Endothelial cell of umbilical vein (primary cell): ENCODE data around the gene C1QTNF9B. TPM values are rescaled to one million over a fixed set of nuclear protein-coding genes. Genes with fewer than 3 reads are reported as not detected.
"Not testable (repeated sequence)": the region's sequence is repeated elsewhere in the genome, so short reads cannot be mapped to it uniquely, and the experiment has no call there.

Experiments used
- BruUV-seq: library from RNA; stranded (reverse); fragments of 400-500 nt; replicated peaks from 2 replicates; lab custom pipeline; 2021; lab: Mats Ljungman, UMichigan
- CTCF ChIA-PET: fragments of 300-600, 350-600 bp; sonication (Branson Sonifier 250); formaldehyde crosslinking; loops from one replicate; lab custom pipeline; 2021; ENCODE audit warnings: antibody characterized with exemption, inconsistent platforms; lab: Charles Lee
- POLR2A ChIA-PET: fragments of 300-600, 350-600 bp; sonication (Branson Sonifier 250); formaldehyde crosslinking; loops from one replicate; lab custom pipeline; 2021; ENCODE audit warnings: antibody characterized with exemption, inconsistent platforms; lab: Charles Lee
- DNase-seq: peaks from one replicate; pipeline ENCODE4 v3.0.0-alpha.2; 2011; ENCODE audit warnings: low read depth, low spot score
- FAIRE-seq: peaks from 2 replicates; lab custom pipeline; 2011; peaks lifted over from hg19 to GRCh38; lab: Jason Lieb, UNC
- H2AFZ ChIP-seq: 2 replicates; pipeline ENCODE4 v1.6.0; 2012; ENCODE audit warnings: low read depth, low read length, control low read depth, inconsistent platforms
- H3K27ac ChIP-seq: 2 replicates; pipeline ENCODE4 v1.5.1; 2011; ENCODE audit warnings: low read depth, mild to moderate bottlenecking, control low read depth, low read length, moderate library complexity; ENCODE audit not compliant: insufficient read depth
- H3K27me3 ChIP-seq, 2 experiments: 2 replicates each; pipeline versions ENCODE4 v1.6.0 to v1.6.1; 2011; ENCODE audit warnings: low read length in 2 of 2, mixed read lengths in 1 of 2; ENCODE audit not compliant: control insufficient read depth in 2 of 2, insufficient read depth in 2 of 2
- H3K36me3 ChIP-seq, 2 experiments: 2 replicates in 1 of 2; 3 replicates in 1 of 2; pipeline ENCODE4 v1.5.1; 2011; ENCODE audit warnings: low read length in 2 of 2, mild to moderate bottlenecking in 1 of 2, moderate library complexity in 1 of 2; ENCODE audit not compliant: control insufficient read depth in 2 of 2, insufficient read depth in 2 of 2; ENCODE audit errors: extremely low read depth in 1 of 2
- H3K4me1 ChIP-seq: 3 replicates; pipeline ENCODE4 v1.5.1; 2011; ENCODE audit warnings: mild to moderate bottlenecking, low read length; ENCODE audit not compliant: control insufficient read depth, insufficient read depth; ENCODE audit errors: extremely low read depth
- H3K4me2 ChIP-seq: 2 replicates; pipeline ENCODE4 v1.6.1; 2011; ENCODE audit warnings: low read length, control low read depth, mixed read lengths; ENCODE audit not compliant: insufficient read depth
- H3K4me3 ChIP-seq, 3 experiments: fragments of 200-600 bp in 1 of 3; sonication (generic), shearing (Covaris generic) in 1 of 3; replicated peaks in 1 of 3; 2 replicates each; pipeline ENCODE4 v1.5.1; 2011 to 2016; ENCODE audit warnings: control low read depth in 3 of 3, low read length in 3 of 3, mild to moderate bottlenecking in 2 of 3, inconsistent platforms in 1 of 3, low read depth in 1 of 3, moderate library complexity in 1 of 3; ENCODE audit not compliant: insufficient read depth in 1 of 3
- H3K79me2 ChIP-seq: 2 replicates; pipeline ENCODE4 v1.6.0; 2012; ENCODE audit warnings: low read length, inconsistent platforms; ENCODE audit not compliant: control insufficient read depth, insufficient read depth
- H3K9ac ChIP-seq: replicated peaks from 2 replicates; pipeline ENCODE3; 2011; ENCODE audit warnings: low read length, control low read depth; ENCODE audit not compliant: insufficient read depth; ENCODE audit errors: extremely low read depth
- H3K9me1 ChIP-seq: replicated peaks from 3 replicates; pipeline ENCODE4 v1.6.0; 2011; ENCODE audit warnings: mild to moderate bottlenecking, low read length; ENCODE audit not compliant: control insufficient read depth, insufficient read depth; ENCODE audit errors: extremely low read depth
- H3K9me3 ChIP-seq: replicated peaks from 2 replicates; pipeline ENCODE4 v1.5.1; 2012; ENCODE audit warnings: low read length, inconsistent platforms; ENCODE audit not compliant: control insufficient read depth, insufficient read depth
- H4K20me1 ChIP-seq: replicated peaks from 2 replicates; pipeline ENCODE3; 2011; ENCODE audit warnings: mild to moderate bottlenecking, low read length; ENCODE audit not compliant: control insufficient read depth, insufficient read depth; ENCODE audit errors: extremely low read depth
- EZH2 ChIP-seq: IDR thresholded peaks from 2 replicates; pipeline ENCODE4 v1.6.1; 2012; ENCODE audit warnings: borderline replicate concordance, low read depth, mild to moderate bottlenecking, moderate library complexity, low read length, inconsistent platforms; ENCODE audit not compliant: severe bottlenecking
- FOS ChIP-seq: IDR thresholded peaks from 2 replicates; pipeline ENCODE4 v1.6.1; 2011; ENCODE audit warnings: mild to moderate bottlenecking, low read length, moderate library complexity, borderline replicate concordance; ENCODE audit not compliant: insufficient read depth
- GATA2 ChIP-seq: IDR thresholded peaks from 2 replicates; pipeline ENCODE4 v1.7.0; 2011; ENCODE audit warnings: low read depth, mild to moderate bottlenecking, moderate library complexity, mixed read lengths, low read length; ENCODE audit not compliant: insufficient read length, insufficient read depth
- JUN ChIP-seq: IDR thresholded peaks from 2 replicates; pipeline ENCODE4 v1.6.1; 2011; ENCODE audit warnings: borderline replicate concordance, low read depth; ENCODE audit not compliant: insufficient read length, insufficient read depth
- MYC ChIP-seq: IDR thresholded peaks from one replicate; pipeline ENCODE4 v1.6.1; 2011; ENCODE audit warnings: mild to moderate bottlenecking, low read depth, low read length
- POLR2A ChIP-seq: IDR thresholded peaks from 2 replicates; pipeline ENCODE4 v1.6.1; 2012; ENCODE audit warnings: low read depth, mild to moderate bottlenecking, control low read depth, low read length
- POLR2AphosphoS5 ChIP-seq: IDR thresholded peaks from 2 replicates; pipeline ENCODE4 v1.6.1; 2012; ENCODE audit warnings: low read depth, mild to moderate bottlenecking, control low read depth, low read length, moderate library complexity; ENCODE audit not compliant: insufficient read depth
- dilution Hi-C: fragments of 300-500 bp; cut with MboI; formaldehyde crosslinking; loops from one replicate; pipeline ENCODE4 v1.15.0; 2019; ENCODE audit warnings: low sequenced_read_pairs; ENCODE audit not compliant: extremely low pct_ligation_motif_present
- intact Hi-C: fragments of 100-400 bp; cut with micrococcal nuclease; formaldehyde crosslinking; loops from one replicate; pipeline ENCODE4 v1.10.0; 2022
- polyA plus RNA-seq, 4 experiments: library from polyadenylated mRNA; depleted of rRNA in 3 of 4; stranded (reverse) in 3 of 4; unstranded in 1 of 4; fragments of >200 nt; gene quantifications; 2 replicates each; pipeline versions ENCODE4 v1.2.1 to v1.2.3, GENCODE V29; 2011 to 2012; ENCODE audit warnings: missing spikeins in 1 of 4
- total RNA-seq: library from RNA; stranded (reverse); gene quantifications from 2 replicates; pipeline ENCODE4 v1.2.3, GENCODE V29; 2021
- TF ChIP-seq, protein P1 (sequence below), 2 donors: IDR thresholded peaks; 1 replicate in 1 of 2; 2 replicates in 1 of 2; pipeline ENCODE4 v1.5.1; 2011; ENCODE audit warnings: low read length in 2 of 2, mild to moderate bottlenecking in 2 of 2, moderate library complexity in 2 of 2, control low read depth in 1 of 2, inconsistent platforms in 1 of 2, low read depth in 1 of 2; ENCODE audit not compliant: insufficient read depth in 1 of 2; ENCODE audit errors: extremely low read depth in 1 of 2
- TF ChIP-seq, protein P2 (sequence below): IDR thresholded peaks from 2 replicates; pipeline ENCODE4 v1.6.1; 2011; ENCODE audit not compliant: insufficient read depth, insufficient read length

The C1QTNF9B gene
- total and polyA plus RNA-seq, 2 donors (not counting 3 experiments of a cell fraction or from before 2014, with no cell fraction given), result 0.06 TPM; not detected in 1

DNA sequence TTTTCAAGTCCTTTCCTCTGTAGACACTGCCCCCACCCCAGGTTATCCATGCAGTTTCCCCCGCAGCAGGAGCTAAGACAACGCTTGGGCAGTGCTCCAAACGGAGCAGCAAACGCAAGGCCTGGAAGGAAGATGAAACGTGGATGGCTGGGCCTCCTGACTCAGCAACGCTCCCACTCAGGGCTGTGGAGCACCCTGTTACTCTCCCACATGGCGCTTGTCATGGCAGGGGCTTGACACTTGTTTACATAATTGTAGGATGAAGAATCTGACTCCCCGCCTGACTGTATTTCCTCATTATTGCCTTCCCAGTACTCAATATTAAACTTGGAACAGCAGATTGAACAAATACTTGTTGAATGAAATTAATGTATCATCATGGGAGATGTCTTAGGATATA is 799 bp upstream of the C1QTNF9B start:
- Histone ChIP-seq H3K9ac (no peak overlapping the region), H3K27ac (no peak overlapping the region), H3K27me3 (no peaks in the 10 kb centered on the region), H3K36me3 (no peaks in the 10 kb centered on the region), H3K79me2 (no peaks in the 10 kb centered on the region), H3K4me1 (peaks cover 17% of the 10 kb centered on the region), H3K9me1 (no peaks in the 10 kb centered on the region), H3K9me3 (no peaks in the 10 kb centered on the region), H2AFZ (no peak overlapping the region), H4K20me1 (no peaks in the 10 kb centered on the region), H3K4me2 (no peak overlapping the region), H3K4me3 (no peak overlapping the region)
- intact Hi-C loops, result no loop called here
- dilution Hi-C loops, result no loop called here
- ChIA-PET CTCF (interaction anchor here (0.9 to 3.4 kb wide), 3 partner anchors 9 to 190 kb away, joined by 3 to 16 read pairs (median 7); partner anchors contain the start of gene MIPEP), POLR2A (no interaction called here)
- FAIRE-seq (no peak), DNase-seq (no peak)
- no peak for TF ChIP-seq POLR2A
- no peak for TF ChIP-seq MYC
- no peak for TF ChIP-seq EZH2
- TF ChIP-seq, protein P1, sequence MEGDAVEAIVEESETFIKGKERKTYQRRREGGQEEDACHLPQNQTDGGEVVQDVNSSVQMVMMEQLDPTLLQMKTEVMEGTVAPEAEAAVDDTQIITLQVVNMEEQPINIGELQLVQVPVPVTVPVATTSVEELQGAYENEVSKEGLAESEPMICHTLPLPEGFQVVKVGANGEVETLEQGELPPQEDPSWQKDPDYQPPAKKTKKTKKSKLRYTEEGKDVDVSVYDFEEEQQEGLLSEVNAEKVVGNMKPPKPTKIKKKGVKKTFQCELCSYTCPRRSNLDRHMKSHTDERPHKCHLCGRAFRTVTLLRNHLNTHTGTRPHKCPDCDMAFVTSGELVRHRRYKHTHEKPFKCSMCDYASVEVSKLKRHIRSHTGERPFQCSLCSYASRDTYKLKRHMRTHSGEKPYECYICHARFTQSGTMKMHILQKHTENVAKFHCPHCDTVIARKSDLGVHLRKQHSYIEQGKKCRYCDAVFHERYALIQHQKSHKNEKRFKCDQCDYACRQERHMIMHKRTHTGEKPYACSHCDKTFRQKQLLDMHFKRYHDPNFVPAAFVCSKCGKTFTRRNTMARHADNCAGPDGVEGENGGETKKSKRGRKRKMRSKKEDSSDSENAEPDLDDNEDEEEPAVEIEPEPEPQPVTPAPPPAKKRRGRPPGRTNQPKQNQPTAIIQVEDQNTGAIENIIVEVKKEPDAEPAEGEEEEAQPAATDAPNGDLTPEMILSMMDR (IDR thresholded peaks at IDR 0.05; ENCODE audit: extremely low read depth in 1 of 2, insufficient read depth in 1 of 2, low read depth in 1 of 2, low read length in 2 of 2), result no peak
- TF ChIP-seq POLR2AphosphoS5, result no peak
- TF ChIP-seq JUN, result no peak
- TF ChIP-seq, protein P2, sequence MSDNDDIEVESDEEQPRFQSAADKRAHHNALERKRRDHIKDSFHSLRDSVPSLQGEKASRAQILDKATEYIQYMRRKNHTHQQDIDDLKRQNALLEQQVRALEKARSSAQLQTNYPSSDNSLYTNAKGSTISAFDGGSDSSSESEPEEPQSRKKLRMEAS, result no peak
- TF ChIP-seq GATA2, result no peak
- no peak for TF ChIP-seq FOS
- BruUV-seq, result no TSS peak

DNA sequence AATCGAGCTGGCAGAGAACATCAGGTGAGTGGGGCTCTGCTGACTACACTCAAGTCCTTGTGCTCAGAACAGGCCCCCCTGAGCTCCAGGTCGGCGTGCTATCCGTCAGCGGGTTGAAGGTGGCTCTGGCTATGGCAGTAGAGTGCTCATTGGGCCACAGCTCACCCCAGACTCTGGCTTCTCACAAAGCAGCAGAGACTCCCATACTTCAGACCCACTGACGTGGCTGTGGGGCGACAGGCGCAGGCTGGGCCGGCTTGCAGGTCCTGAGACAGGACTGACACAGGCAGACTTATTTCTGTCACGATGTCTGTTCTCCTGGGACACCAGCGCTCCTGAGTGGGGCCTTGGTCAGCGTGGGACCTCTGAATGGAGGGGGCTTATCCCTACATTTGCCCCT is 2.6 kb downstream of the C1QTNF9B start:
- H3K27me3 ChIP-seq, H3K9me3 ChIP-seq, dilution Hi-C loops, H3K9ac ChIP-seq, H3K27ac ChIP-seq, FAIRE-seq, H2AFZ ChIP-seq, H3K4me3 ChIP-seq, H4K20me1 ChIP-seq, CTCF ChIA-PET, H3K9me1 ChIP-seq, H3K4me1 ChIP-seq, BruUV-seq, H3K4me2 ChIP-seq, intact Hi-C loops, H3K36me3 ChIP-seq, POLR2A ChIA-PET, H3K79me2 ChIP-seq, DNase-seq: not testable (repeated sequence)

DNA sequence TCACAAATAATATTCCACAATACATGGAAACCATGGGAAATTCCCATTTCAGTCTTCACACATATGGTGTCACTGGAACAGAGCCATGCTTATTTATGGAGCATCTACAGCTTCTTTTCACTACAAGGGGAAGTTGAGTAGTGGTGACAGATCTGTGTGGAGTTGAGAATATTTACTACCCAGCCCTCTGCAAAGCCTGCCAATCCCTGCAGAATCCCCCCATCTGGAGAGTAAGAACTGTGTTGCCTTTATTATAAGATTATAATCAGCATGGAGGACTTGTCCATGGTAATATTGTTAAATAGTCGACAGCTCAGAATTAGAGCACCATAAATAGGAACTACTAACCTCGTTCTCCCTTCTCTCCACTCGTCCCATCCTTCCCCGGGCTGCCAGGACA is 3.5 kb downstream of the C1QTNF9B start:
- POLR2A ChIA-PET, H2AFZ ChIP-seq, H3K9me3 ChIP-seq, H4K20me1 ChIP-seq, H3K9ac ChIP-seq, H3K36me3 ChIP-seq, dilution Hi-C loops, H3K4me3 ChIP-seq, intact Hi-C loops, H3K4me1 ChIP-seq, FAIRE-seq, H3K9me1 ChIP-seq, H3K4me2 ChIP-seq, H3K27ac ChIP-seq, BruUV-seq, DNase-seq, CTCF ChIA-PET, H3K79me2 ChIP-seq, H3K27me3 ChIP-seq: not testable (repeated sequence)
